Spleen (tissue), 11 donors: ENCODE measurements around the gene APBA3. TPM values are rescaled to one million over a fixed set of nuclear protein-coding genes. Genes with fewer than 3 reads are reported as not detected.
A peak's percentile ranks its signal among the peaks of the same experiment; 100 is the strongest.

Experiments used
- DNase-seq: peaks from one replicate; pipeline ENCODE4 v3.0.0-alpha.2; 2020
- H3K27ac ChIP-seq, 8 donors: fragments of 200-600 bp; sonication (generic) in 7 of 8; 1 replicate in 4 of 8; 2 replicates in 4 of 8; pipeline versions ENCODE4 v1.5.0 to v1.8.0; 2016 to 2021; ENCODE audit warnings: inconsistent platforms in 4 of 8, mild to moderate bottlenecking in 4 of 8, moderate library complexity in 1 of 8
- H3K27me3 ChIP-seq, 7 donors: fragments of 200-600 bp; sonication (generic) in 6 of 7; replicated peaks in 1 of 7; 1 replicate in 4 of 7; 2 replicates in 3 of 7; pipeline versions ENCODE4 v1.5.0 to v1.8.0; 2016 to 2021; ENCODE audit warnings: inconsistent platforms in 3 of 7, mild to moderate bottlenecking in 1 of 7
- H3K36me3 ChIP-seq, 6 donors: fragments of 200-600 bp; sonication (generic) in 5 of 6; 1 replicate in 4 of 6; 2 replicates in 2 of 6; pipeline versions ENCODE4 v1.5.0 to v1.8.0; 2016 to 2021; ENCODE audit warnings: inconsistent platforms in 2 of 6
- H3K4me1 ChIP-seq, 6 donors: fragments of 200-600 bp; sonication (generic) in 5 of 6; 1 replicate in 3 of 6; 2 replicates in 3 of 6; pipeline versions ENCODE4 v1.5.0 to v1.8.0; 2016 to 2021; ENCODE audit warnings: inconsistent platforms in 3 of 6
- H3K4me3 ChIP-seq, 8 donors: fragments of 200-600 bp; sonication (generic) in 7 of 8; 1 replicate in 4 of 8; 2 replicates in 4 of 8; pipeline versions ENCODE4 v1.5.0 to v1.8.0; 2016 to 2021; ENCODE audit warnings: inconsistent platforms in 4 of 8, mild to moderate bottlenecking in 4 of 8, moderate library complexity in 2 of 8
- H3K9me3 ChIP-seq, 8 donors: fragments of 200-600 bp; sonication (generic) in 7 of 8; 1 replicate in 4 of 8; 2 replicates in 4 of 8; pipeline versions ENCODE4 v1.5.0 to v1.8.0; 2016 to 2021; ENCODE audit warnings: inconsistent platforms in 4 of 8
- POLR2A ChIP-seq, 3 donors: fragments of 450-650 bp; IDR thresholded peaks; one replicate each; pipeline ENCODE4 v1.5.1; 2017; ENCODE audit warnings: antibody characterized with exemption in 3 of 3, mild to moderate bottlenecking in 1 of 3
- POLR2AphosphoS5 ChIP-seq, 3 donors: sonication (generic); formaldehyde crosslinking; IDR thresholded peaks; one replicate each; pipeline ENCODE4 v1.5.1; 2017; ENCODE audit warnings: antibody characterized with exemption in 3 of 3
- WGBS, 5 donors: extraction: QIAGEN DNeasy Blood & Tissue Kit in 3 of 5; methylation state at CpG; one replicate each; pipeline versions ENCODE4 v1.1.5 to v1.1.7; 2013 to 2018; 5-methylcytosine and 5-hydroxymethylcytosine counted together
- intact Hi-C: fragments of 100-400 bp; cut with DNase I; formaldehyde crosslinking; loops from one replicate; pipeline ENCODE4 v1.15.0; 2023; ENCODE audit warnings: low total_unique reads
- polyA plus RNA-seq, 3 donors: library from polyadenylated mRNA; stranded (reverse); fragments of 200-250 nt; gene quantifications; one replicate each; pipeline ENCODE4 v1.2.1, GENCODE V29; 2013
- total RNA-seq, 7 donors: library from RNA; depleted of rRNA in 3 of 7; stranded (reverse); fragments of >200 nt in 3 of 7; fragmentation: NEBNext Ultra II Directional in 4 of 7; extraction: Animal tissue kit (Norgen Biotek cat#: 25700) in 4 of 7; gene quantifications; one replicate each; pipeline versions ENCODE4 v1.1.0 to v1.2.1, GENCODE V29; 2016 to 2021
- TF ChIP-seq, protein P1 (sequence below), 11 experiments: fragments of 200-600 bp in 7 of 11; fragments of 450-650 bp in 4 of 11; sonication (generic) in 4 of 11; IDR thresholded peaks in 8 of 11; conservative IDR thresholded peaks in 3 of 11; 1 replicate in 7 of 11; 2 replicates in 4 of 11; pipeline versions ENCODE4 v1.4.0 to v1.8.0; 2016 to 2021; ENCODE audit warnings: antibody characterized with exemption in 11 of 11, inconsistent platforms in 4 of 11, mild to moderate bottlenecking in 1 of 11
- donor health status: healthy with polysubstance abuse.
- donor health status: DM: no; HTN: no; CAD: no; lungs with moderate emphysema.
- donor health status: DM: no; HTN: no; CAD: no.
- donor health status: Bipolar disorder and iron deficiency.
- donor health status: healthy.
- donor health status: DM: no; HTN: no; CAD: no.
- donor health status: DM: yes; HTN: yes; CAD: no.

The APBA3 gene
- total and polyA plus RNA-seq, 10 donors, result 17.1 to 37.1 (median 31.9) TPM

DNA sequence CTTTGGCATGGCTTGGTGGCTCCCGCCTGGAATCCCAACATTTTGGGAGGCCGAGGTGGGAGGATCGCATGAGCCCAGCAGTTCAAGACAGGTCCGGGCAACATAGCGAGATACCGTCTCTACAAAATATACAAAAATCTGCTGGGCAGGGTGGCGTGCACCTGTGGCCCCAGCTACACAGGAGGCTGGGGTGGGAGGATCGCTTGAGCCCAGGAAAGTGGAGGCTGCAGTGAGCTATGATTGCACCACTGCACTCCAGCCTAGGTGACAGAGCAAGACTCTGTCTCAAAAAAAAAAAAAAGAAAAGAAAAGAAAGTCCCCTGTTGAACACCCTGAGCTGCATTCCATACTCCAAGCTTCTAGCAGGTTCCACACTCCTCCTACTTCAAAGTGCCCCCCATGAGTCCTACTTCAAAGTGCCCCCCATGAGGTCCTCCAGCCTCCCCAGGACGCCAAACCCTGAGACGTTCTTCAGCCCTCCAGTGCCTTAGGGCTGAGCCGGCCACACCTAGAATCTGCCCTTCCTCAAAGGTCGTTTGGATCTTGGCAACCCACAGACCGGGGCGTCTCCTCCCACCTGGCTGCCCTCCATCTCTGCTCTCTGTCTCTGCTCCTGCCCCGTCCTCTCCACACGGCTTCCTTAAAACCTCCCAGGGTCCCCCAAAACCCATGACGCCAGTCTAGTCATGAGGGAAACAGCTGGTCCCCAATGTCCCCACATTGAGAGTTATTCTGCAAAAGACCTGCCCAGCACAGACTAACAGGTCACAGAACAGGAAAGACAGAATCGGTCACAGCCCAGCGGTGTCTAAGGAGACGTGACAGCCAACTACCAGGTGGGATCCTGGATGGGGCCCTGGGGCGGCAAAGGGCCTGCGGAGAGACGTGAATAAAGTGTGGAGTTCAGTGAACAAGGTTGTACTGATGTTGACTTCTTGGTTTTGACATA, 48.6 kb downstream of the APBA3 start:
- Histone ChIP-seq H3K4me1 (peaks cover 0 to 5% (median 0%) of the 10 kb centered on the region in 6 donors), H3K36me3 (no peaks in the 10 kb centered on the region), H3K4me3 (no peak overlapping the region), H3K27ac (no peak overlapping the region), H3K9me3 (no peaks in the 10 kb centered on the region), H3K27me3 (peaks cover 0 to 25% (median 4%) of the 10 kb centered on the region in 7 donors)
- intact Hi-C loops, result no loop called here
- no peak for TF ChIP-seq POLR2AphosphoS5 (IDR thresholded peaks at IDR 0.05)
- TF ChIP-seq, protein P1, sequence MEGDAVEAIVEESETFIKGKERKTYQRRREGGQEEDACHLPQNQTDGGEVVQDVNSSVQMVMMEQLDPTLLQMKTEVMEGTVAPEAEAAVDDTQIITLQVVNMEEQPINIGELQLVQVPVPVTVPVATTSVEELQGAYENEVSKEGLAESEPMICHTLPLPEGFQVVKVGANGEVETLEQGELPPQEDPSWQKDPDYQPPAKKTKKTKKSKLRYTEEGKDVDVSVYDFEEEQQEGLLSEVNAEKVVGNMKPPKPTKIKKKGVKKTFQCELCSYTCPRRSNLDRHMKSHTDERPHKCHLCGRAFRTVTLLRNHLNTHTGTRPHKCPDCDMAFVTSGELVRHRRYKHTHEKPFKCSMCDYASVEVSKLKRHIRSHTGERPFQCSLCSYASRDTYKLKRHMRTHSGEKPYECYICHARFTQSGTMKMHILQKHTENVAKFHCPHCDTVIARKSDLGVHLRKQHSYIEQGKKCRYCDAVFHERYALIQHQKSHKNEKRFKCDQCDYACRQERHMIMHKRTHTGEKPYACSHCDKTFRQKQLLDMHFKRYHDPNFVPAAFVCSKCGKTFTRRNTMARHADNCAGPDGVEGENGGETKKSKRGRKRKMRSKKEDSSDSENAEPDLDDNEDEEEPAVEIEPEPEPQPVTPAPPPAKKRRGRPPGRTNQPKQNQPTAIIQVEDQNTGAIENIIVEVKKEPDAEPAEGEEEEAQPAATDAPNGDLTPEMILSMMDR (IDR thresholded peaks at IDR 0.05 in 8 of 11, conservative IDR thresholded peaks at IDR 0.05 in 3 of 11), result no peak
- no peak for TF ChIP-seq POLR2A (IDR thresholded peaks at IDR 0.05)
- no peak for DNase-seq
- 41 to 48% (median 45%) methylated on average over 23 of the region's 23 CpGs for whole genome bisulfite sequencing, 5 donors

DNA sequence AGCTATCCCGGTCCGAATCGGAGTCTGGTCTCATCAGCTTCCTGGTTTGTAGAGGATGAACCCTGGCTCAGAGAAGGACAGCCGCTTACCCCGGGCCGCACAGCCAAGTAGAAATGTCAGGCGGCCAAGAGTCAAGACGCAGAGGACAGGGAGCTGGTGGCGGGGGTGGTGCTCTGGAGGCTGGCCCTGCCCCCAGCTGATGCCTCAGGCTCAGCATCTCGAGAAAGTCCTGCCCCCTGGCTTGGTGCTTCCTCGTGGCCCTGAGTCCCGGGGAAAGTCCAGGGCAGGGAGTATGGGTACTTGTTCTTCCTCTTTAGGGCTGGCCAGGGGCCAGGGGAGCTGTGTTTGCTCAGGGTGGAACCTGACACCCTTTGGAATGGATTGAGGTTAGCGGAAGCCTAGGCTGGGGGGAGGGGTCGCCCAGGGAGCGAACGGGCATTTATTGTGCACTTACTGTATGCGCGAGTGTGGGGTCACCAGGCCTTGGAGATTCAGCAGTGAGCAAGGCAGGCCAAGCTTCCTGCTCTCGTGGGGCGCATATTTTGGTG, 51.2 kb downstream of the APBA3 start:
- intact Hi-C loops, result no loop called here
- Histone ChIP-seq H3K4me3 (no peak overlapping the region), H3K27me3 (peaks cover 0 to 48% (median 8%) of the 10 kb centered on the region in 7 donors), H3K27ac (no peak overlapping the region), H3K36me3 (no peaks in the 10 kb centered on the region), H3K9me3 (no peaks in the 10 kb centered on the region), H3K4me1 (peaks cover 0 to 11% (median 6%) of the 10 kb centered on the region in 6 donors)
- 29 to 39% (median 36%) methylated on average over 18 to 20 of the region's 20 CpGs for WGBS, 5 donors
- peak; percentile 82 for DNase-seq
- TF ChIP-seq POLR2A (IDR thresholded peaks at IDR 0.05) (no peak), POLR2AphosphoS5 (IDR thresholded peaks at IDR 0.05) (peak; percentile 42 to 57 (median 53))
- TF ChIP-seq, protein P1 (IDR thresholded peaks at IDR 0.05 in 8 of 11, conservative IDR thresholded peaks at IDR 0.05 in 3 of 11), result no peak

DNA sequence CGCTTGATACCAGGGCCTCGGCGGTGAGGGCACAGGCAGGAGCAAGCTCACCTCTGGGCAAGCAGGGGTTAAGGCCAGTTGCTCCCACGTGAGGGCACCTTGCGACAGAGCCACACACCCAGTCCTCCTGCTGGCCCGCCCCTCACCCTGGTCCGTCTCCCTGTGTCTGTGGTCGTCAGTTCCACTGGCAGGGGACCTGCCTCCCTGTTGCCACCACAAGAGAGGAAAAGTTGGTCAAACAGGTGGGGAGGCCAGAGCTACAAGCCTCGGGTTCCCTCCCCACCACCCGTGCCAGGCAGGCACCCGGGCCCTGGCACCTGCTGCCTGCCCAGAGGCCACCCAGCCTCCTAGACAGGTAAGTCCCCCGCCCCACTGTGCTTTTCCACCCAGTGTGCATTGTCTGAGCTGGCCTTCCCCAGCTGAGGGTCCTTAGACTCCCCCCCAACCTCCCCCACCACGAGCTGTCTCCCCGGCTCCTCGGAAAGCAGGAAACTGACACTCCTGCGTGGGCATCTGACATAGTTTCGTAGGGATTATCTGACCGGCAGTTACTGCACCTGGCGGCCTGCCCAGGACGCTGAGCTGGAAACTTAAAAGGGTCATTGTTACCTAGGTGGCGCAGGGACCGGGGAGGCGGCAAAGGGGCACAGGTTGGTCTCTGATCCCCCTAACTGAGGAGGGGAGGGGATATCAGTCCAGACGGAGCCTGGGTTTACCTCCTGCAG, 53.1 kb downstream of the APBA3 start, which contains the start of gene TJP3:
TJP3 (plus strand) TSS at position 178 of the 725 bp plus-strand sequence. CDS start 20,049 bp downstream, outside the sequence.
- Histone ChIP-seq H3K36me3 (no peaks in the 10 kb centered on the region), H3K27ac (no peak within 1 kb of the TSS), H3K27me3 (peaks cover 0 to 64% (median 8%) of the 10 kb centered on the region in 7 donors), H3K4me3 (no peak within 1 kb of the TSS), H3K9me3 (no peaks in the 10 kb centered on the region), H3K4me1 (peaks cover 0 to 11% (median 6%) of the 10 kb centered on the region in 6 donors)
- intact Hi-C loops, result no loop called here
- 31 to 47% (median 40%) methylated on average over 18 to 24 of the region's 24 CpGs for WGBS, 5 donors
- DNase-seq, result no peak
- TF ChIP-seq POLR2A (IDR thresholded peaks at IDR 0.05) (no peak), POLR2AphosphoS5 (IDR thresholded peaks at IDR 0.05) (no peak)
- TF ChIP-seq, protein P1 (IDR thresholded peaks at IDR 0.05 in 8 of 11, conservative IDR thresholded peaks at IDR 0.05 in 3 of 11), result no peak
